HG02938 (cell line): Measurements from ENCODE around the gene DENND5B.
"Not testable (repeated sequence)": the region's sequence is repeated elsewhere in the genome, so short reads cannot be mapped to it uniquely, and the experiment has no call there.

ENCODE experiments used
- ATAC-seq: cut with Tn5 transposase; IDR thresholded peaks from one replicate; pipeline ENCODE4 v1.9.1; 2021; ENCODE audit warnings: mild to moderate bottlenecking, moderate library complexity; ENCODE audit not compliant: unreplicated experiment

Gene DENND5B

GRCh38 chr12:31476437-31476836, 114.5 kb downstream of the DENND5B start:
- no peak for ATAC-seq

- ATAC-seq, result not testable (repeated sequence)
Measured at GRCh38 chr12:31475610-31476009, 115.3 kb downstream of the DENND5B start.

DNA sequence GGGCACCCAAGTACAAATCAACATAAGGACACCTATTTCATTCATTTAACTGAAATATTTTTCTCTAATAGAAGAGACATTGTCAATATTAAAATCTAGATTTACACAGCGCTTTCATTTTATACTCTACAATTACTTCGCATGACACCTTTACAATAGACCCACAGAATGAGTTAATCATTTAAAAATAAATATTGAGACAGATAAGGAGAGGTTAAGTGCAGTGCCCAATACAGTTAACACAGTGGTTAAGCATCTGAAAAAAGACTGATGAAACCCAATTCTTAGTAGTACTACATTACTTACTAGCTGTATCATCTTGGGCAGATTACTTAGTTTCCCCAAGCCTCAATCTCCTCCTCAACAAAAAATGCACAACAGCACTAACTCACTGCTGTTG, 116.2 kb downstream of the DENND5B start:
- no peak for ATAC-seq

DNA sequence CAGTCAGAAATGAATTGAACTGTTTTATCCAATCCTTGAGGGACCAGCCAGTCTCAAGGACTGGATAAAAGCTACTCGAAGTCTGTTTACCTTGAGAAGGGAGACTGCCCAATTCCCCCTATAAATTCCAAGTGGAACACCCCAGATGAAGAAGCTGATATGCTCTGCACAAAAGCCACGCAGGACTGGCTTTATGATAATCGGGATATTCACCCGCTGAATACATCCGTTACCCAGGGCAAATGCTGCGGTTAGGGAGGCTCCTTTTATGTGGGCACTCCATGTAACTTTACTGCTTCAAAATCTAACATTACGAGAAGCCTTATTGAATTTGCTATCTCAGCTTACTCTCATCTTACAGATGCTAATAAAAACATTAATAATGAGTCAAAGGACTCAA, 119.1 kb downstream of the DENND5B start:
- ATAC-seq, result no peak

DNA sequence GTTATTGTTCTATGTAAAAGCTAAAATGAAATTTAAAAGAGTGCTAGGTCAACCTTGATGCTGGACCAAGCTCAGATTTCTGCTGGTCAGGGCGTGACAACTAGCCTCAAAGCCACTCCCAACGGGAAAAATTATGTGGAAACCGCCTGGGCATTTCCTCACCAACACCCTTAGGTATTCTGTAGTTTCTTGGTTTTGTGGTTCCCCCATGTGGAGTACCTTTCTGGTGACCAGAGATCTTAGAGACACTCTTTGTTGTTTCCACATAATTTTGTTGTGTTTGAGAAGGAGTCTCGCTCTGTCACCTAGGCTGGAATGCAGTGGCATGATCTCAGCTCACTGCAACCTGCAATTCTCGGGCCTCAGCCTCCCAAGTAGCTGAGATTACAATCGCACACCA, 119.9 kb downstream of the DENND5B start:
- ATAC-seq, result no peak

- no peak for ATAC-seq
Measured at GRCh38 chr12:31470459-31470858, 120.5 kb downstream of the DENND5B start.

GRCh38 chr12:31466768-31467167, 124.2 kb downstream of the DENND5B start:
- ATAC-seq, result no peak

- ATAC-seq, result no peak
Measured at GRCh38 chr12:31465002-31465401, 125.9 kb downstream of the DENND5B start.

- no peak for ATAC-seq
Measured at GRCh38 chr12:31460024-31460423, 130.9 kb downstream of the DENND5B start.

- no peak for ATAC-seq
Measured at GRCh38 chr12:31456562-31456961, 134.4 kb downstream of the DENND5B start.

DNA sequence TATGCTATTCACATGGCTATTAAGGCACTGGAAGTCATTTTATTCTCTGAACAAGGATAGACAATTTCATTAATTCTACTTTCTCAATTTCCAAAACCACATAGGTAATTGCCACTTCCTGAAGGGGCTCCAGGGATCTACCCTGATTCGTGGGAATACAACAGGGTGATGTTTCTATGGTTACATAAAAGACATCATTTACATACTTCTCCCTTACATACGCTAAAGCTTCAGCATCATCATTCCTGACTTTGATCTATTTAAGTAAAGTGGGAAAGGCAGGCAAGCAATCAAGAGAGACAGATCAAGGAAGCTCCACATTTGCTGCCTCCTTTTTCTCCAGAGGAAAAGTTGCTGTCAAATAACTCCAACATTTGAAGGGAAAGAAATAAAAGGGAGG, 146.2 kb downstream of the DENND5B start:
- ATAC-seq, result no peak

GRCh38 chr12:31440586-31440985, 150.3 kb downstream of the DENND5B start:
- ATAC-seq, result no peak

DNA sequence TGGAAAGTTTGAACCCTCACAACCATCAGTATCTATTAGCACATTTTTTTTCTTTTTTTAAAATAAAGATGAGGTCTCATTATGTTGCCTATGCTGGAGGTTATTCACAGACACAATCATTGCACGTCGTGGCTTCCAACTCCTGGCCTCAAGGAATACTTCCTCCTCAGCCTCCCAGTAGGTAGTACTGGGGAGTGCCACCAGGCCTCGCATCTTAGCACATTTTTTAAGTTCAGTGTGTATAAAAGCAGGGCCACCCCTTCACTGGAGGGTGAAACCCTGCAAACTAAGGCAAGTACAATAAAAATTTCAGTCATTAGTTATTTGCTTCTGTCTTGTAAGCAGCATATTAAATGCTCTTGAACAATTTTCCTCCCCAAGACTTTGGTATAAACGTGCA, 150.8 kb downstream of the DENND5B start:
- no peak for ATAC-seq

DNA sequence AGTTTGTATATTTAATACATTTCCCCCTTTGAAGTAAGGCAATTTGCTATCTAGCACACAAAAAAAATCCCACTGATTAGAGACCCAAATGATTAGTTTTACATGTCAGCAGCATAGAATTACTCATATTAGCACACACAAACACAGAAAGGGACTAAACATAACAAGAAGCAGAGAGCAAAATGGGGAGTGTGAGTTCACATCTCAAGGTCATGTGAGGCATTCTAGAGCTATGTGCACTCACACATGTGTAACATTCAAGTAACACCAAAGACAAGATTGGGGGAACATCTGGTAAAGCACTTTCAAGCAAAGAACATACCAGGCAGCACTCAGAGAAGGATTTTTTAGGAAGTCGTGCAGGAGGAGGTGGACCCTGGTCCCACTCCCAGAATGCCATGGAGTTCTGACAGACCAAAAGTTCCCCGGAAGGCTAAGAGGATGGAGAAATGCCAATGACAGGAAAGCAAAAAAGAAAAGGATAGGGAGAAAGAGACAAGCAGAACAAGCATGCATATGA, 159.2 kb downstream of the DENND5B start:
- ATAC-seq, result no peak

- ATAC-seq, result no peak
Measured at GRCh38 chr12:31423405-31423804, 167.5 kb downstream of the DENND5B start.

DNA sequence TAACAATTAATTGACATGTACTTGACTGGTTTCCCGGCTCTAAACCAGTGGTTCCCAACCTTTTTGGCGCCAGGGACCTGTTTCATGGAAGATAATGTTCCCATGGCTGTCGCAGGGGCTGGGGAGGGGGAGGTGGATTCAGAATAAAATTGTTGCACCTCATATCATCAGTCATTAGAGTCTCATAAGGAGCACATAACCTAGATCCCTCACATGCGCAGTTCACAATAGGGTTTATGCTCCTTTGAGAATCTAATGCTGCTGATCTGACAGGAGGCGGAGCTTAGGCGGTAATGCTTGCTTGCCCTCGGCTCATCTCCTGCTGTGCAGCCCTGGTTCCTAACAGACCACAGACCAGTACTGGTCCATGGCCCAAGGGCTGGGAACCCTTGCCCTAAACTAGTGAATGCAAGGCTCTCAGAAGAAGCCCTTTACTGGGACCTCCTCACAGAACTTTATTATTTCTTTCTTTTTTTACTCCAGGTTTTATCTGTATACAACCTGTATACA, 178.6 kb downstream of the DENND5B start:
- no peak for ATAC-seq

DNA sequence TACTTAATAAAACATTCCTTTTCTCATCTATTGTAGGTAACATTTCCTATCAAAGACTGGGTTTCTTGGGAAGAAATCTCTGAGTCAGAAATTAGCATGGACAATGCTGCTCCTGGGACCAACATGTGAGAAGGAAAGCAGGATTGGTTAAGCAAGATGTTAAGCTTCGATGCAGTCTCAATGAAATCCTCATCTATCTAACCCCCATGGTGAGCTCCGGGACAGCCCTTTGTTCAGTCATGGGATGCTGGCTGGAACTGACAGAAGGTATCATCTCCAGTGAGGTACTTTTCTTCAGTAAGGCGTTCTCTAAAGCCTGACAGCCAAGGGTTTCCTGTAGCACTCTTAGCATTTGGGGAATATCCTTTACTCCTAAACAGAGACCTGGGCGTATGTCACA, 182.2 kb downstream of the DENND5B start:
- ATAC-seq, result no peak

- ATAC-seq, result no peak
Measured at GRCh38 chr12:31407562-31407961, 183.4 kb downstream of the DENND5B start.

GRCh38 chr12:31406345-31406744, 184.6 kb downstream of the DENND5B start:
- peak; percentile 54 for ATAC-seq

GRCh38 chr12:31405021-31405420, 185.9 kb downstream of the DENND5B start:
- ATAC-seq, result no peak

GRCh38 chr12:31403099-31403607, 187.8 kb downstream of the DENND5B start:
- peak; percentile 77 for ATAC-seq

DNA sequence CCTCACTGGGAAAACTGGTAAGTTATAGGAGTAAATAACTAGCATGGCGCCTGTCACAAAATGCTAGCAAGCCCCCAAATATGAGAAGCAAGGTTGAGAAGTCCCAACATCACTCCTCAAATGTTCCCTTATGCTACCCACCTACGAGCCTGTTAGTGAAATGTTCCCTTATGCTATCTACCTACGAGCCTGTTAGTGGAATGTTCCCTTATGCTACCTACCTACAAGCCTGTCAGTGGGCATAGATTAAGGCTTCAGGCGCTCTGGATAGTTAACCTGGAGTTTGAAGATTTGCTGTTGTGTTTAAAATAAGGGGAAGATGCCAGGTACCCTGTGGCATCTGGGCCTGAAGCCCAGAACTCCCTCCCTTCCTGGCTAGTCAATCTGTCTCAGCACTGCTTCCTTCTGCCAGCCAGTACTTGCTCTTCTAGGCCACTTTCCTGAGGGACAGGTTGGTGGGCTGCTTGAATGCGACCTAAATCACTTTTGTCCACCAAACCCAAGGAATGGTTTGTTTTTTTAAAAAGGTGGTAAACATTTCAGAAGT, 197.9 kb downstream of the DENND5B start:
- no peak for ATAC-seq

- no peak for ATAC-seq
Measured at GRCh38 chr12:31390991-31391390, 199.9 kb downstream of the DENND5B start.
